Mucosa of rectum (tissue), 2 donors: ENCODE results near the gene FCN3.

ENCODE experiments used
- H3K27ac ChIP-seq, 2 donors: one replicate each; pipeline ENCODE4 v1.7.0; 2013; ENCODE audit warnings: inconsistent platforms in 2 of 2, low read depth in 2 of 2, low read length in 2 of 2
- H3K27me3 ChIP-seq, 2 donors: one replicate each; pipeline ENCODE4 v1.7.0; 2013; ENCODE audit warnings: low read length in 2 of 2; ENCODE audit not compliant: control insufficient read depth in 2 of 2, insufficient read depth in 2 of 2
- H3K36me3 ChIP-seq, 2 donors: one replicate each; pipeline ENCODE4 v1.7.0; 2013; ENCODE audit warnings: low read length in 2 of 2; ENCODE audit not compliant: control insufficient read depth in 2 of 2, insufficient read depth in 2 of 2
- H3K4me1 ChIP-seq, 2 donors: one replicate each; pipeline ENCODE4 v1.7.0; 2013; ENCODE audit warnings: low read length in 2 of 2, mild to moderate bottlenecking in 1 of 2; ENCODE audit not compliant: control insufficient read depth in 2 of 2, insufficient read depth in 2 of 2
- H3K4me3 ChIP-seq, 2 donors: one replicate each; pipeline ENCODE4 v1.7.0; 2013; ENCODE audit warnings: low read length in 2 of 2
- H3K9ac ChIP-seq, 2 donors: one replicate each; pipeline ENCODE4 v1.7.0; 2013; ENCODE audit warnings: low read length in 2 of 2, low read depth in 1 of 2, mild to moderate bottlenecking in 1 of 2
- H3K9me3 ChIP-seq, 2 donors: one replicate each; pipeline ENCODE4 v1.7.0; 2013; ENCODE audit warnings: low read length in 2 of 2; ENCODE audit not compliant: control insufficient read depth in 2 of 2
- donor health status: healthy.
- donor health status: Normal muscosa, but diverticular disease.

Gene FCN3

DNA sequence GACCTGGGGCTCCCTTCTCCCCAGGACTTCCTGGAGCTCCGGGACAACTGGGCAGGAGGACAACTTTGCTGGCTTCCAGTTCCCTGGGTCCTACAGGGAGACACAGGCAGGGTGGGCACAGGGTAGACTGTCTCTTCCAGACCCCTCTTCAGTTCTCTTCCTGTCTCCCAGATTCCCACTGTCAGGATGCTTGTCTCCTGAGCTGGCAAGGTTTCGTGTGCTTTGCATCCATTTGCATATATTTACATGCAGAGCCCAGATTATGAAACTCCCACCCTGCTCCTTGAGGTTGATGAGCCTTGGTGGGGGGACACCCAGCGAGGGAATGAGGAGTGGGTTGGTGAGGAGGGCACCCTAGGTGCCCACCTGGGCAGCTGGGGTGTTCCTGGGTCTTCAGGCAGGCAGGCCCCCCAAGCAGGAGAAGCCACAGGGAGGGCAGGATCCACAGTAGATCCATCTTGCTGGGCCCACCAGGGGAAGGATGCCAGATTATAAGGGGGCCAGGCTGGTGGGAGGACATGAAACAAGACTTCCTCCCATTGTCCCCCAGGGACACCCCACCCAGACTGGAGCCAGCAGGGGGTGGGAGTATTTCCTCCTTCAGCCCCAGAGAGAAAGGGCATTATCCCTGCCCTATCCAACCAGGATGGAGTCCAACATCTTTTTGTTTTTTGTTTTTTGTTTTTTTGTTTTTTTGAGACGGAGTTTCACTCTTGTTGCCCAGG, at the start of gene FCN3:
Gene FCN3, minus strand, starts transcription at position 463 of the 725 bp plus-strand sequence. Its CDS starts 6 bp downstream, at position 457.
- no peak within 1 kb of the TSS for H3K27ac ChIP-seq
- H3K4me3 ChIP-seq, result no peak within 1 kb of the TSS
- H3K9ac ChIP-seq, result no peak within 1 kb of the TSS
- no peaks in the 10 kb centered on the region for H3K27me3 ChIP-seq
- H3K36me3 ChIP-seq, result no peaks in the 10 kb centered on the region
- H3K4me1 ChIP-seq, result no peaks in the 10 kb centered on the region
- no peaks in the 10 kb centered on the region for H3K9me3 ChIP-seq

- peaks cover 0 to 5% of the 10 kb centered on the region in 2 donors for H3K4me1 ChIP-seq
- no peak overlapping the region for H3K9ac ChIP-seq
- H3K27ac ChIP-seq, result no peak overlapping the region
- H3K27me3 ChIP-seq, result no peaks in the 10 kb centered on the region
- H3K4me3 ChIP-seq, result no peak overlapping the region
- H3K9me3 ChIP-seq, result no peaks in the 10 kb centered on the region
- peaks cover 29 to 35% of the 10 kb centered on the region in 2 donors for H3K36me3 ChIP-seq
These were observed 49.1 kb upstream of the FCN3 start for GRCh38 chr1:27423709-27424108.

GRCh38 chr1:27418326-27419185, 43.9 kb upstream of the FCN3 start:
- H3K27me3 ChIP-seq, result no peaks in the 10 kb centered on the region
- H3K9ac ChIP-seq, result no peak overlapping the region
- H3K36me3 ChIP-seq, result peaks cover 51 to 52% of the 10 kb centered on the region in 2 donors
- H3K9me3 ChIP-seq, result no peaks in the 10 kb centered on the region
- H3K4me3 ChIP-seq, result no peak overlapping the region
- H3K4me1 ChIP-seq, result peaks cover 0 to 3% of the 10 kb centered on the region in 2 donors
- peak overlapping the region; percentile 67 to 72 for H3K27ac ChIP-seq

DNA sequence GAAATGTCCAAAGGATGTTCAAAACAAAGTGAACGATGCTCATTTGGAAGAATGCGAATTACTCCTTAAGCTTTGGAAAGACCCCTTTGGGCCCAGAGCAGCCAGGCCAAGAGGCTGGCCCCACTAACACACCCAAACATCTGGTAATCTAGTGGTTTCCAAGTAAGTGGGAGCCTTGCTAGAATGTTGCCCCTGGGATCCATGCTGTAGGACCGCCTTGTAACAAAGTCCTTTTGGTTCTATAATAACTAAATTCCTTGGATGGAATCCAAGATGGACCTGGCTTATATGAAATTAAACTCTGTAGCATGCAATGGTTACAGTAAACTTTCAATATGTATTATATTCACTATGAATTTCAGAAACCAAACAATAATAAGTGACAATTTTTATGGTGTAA, 43.1 kb upstream of the FCN3 start:
- Histone ChIP-seq H3K9me3 (no peaks in the 10 kb centered on the region), H3K4me1 (peaks cover 0 to 3% of the 10 kb centered on the region in 2 donors), H3K27me3 (no peaks in the 10 kb centered on the region), H3K27ac (peak overlapping the region; percentile 67 to 72), H3K36me3 (peaks cover 60% of the 10 kb centered on the region in 2 donors), H3K9ac (no peak overlapping the region), H3K4me3 (no peak overlapping the region)

GRCh38 chr1:27416387-27417111, 41.9 kb upstream of the FCN3 start:
- H3K27ac ChIP-seq, result no peak overlapping the region
- H3K36me3 ChIP-seq, result peaks cover 70% of the 10 kb centered on the region in 2 donors
- H3K9ac ChIP-seq, result no peak overlapping the region
- no peaks in the 10 kb centered on the region for H3K9me3 ChIP-seq
- H3K4me1 ChIP-seq, result peaks cover 0 to 3% of the 10 kb centered on the region in 2 donors
- no peaks in the 10 kb centered on the region for H3K27me3 ChIP-seq
- no peak overlapping the region for H3K4me3 ChIP-seq

DNA sequence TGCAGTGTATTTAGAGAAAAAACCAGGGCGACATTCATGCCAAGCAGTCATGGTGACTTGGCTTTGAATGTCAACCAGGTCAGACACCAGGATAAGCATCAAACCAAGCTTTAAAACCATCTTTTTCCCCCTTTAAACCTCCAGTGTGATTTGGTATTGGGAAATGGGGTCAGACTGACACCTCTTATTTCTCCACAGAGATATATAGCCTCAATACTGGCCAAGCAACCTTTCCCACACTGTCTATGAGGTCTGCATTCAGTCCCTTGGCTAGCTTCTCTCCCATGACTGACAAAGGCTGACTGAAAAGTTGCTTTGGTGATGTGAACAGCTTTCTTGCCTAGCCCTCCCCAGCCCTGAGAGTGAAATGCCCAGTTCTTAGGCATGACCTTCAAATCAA, 39.5 kb upstream of the FCN3 start:
- Histone ChIP-seq H3K27ac (no peak overlapping the region), H3K9ac (no peak overlapping the region), H3K4me3 (no peak overlapping the region), H3K27me3 (no peaks in the 10 kb centered on the region), H3K36me3 (peaks cover 87 to 89% of the 10 kb centered on the region in 2 donors), H3K4me1 (peaks cover 0 to 3% of the 10 kb centered on the region in 2 donors), H3K9me3 (no peaks in the 10 kb centered on the region)

GRCh38 chr1:27413004-27413403, 38.4 kb upstream of the FCN3 start:
- Histone ChIP-seq H3K9ac (no peak overlapping the region), H3K4me3 (no peak overlapping the region), H3K36me3 (peaks cover 89% of the 10 kb centered on the region in 2 donors), H3K27ac (no peak overlapping the region), H3K4me1 (peaks cover 0 to 3% of the 10 kb centered on the region in 2 donors), H3K9me3 (no peaks in the 10 kb centered on the region), H3K27me3 (no peaks in the 10 kb centered on the region)

GRCh38 chr1:27412502-27412901, 37.9 kb upstream of the FCN3 start:
- Histone ChIP-seq H3K4me1 (peaks cover 0 to 2% of the 10 kb centered on the region in 2 donors), H3K27me3 (no peaks in the 10 kb centered on the region), H3K9ac (no peak overlapping the region), H3K4me3 (no peak overlapping the region), H3K9me3 (no peaks in the 10 kb centered on the region), H3K36me3 (peaks cover 89 to 90% of the 10 kb centered on the region in 2 donors), H3K27ac (no peak overlapping the region)

DNA sequence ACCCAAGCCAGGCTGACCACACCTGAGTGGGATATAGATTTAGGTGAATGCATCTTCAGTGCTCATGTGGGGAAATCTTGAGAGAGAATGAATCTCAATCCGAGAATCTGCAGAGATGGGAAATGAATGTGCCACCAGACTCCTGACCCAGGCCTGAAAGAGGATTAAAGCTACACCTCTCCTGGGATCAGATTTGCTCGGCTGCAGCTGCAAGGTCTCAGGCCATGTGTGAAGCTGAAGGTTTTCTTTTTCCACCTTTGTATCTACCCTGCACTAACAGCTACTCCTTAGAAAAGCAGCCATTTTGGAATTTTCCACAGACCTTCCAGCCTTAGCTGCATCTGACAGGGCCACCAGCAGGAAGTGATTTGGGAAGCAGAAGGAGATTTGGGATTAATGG, 36.1 kb upstream of the FCN3 start:
- Histone ChIP-seq H3K4me3 (no peak overlapping the region), H3K27me3 (no peaks in the 10 kb centered on the region), H3K27ac (no peak overlapping the region), H3K36me3 (peaks cover 80 to 86% of the 10 kb centered on the region in 2 donors), H3K4me1 (peaks cover 2% of the 10 kb centered on the region in 2 donors), H3K9ac (no peak overlapping the region), H3K9me3 (no peaks in the 10 kb centered on the region)
